MG63 (cell line): Measurements from ENCODE around the gene DFFB. TPM values are rescaled to one million over a fixed set of nuclear protein-coding genes. Genes with fewer than 3 reads are reported as not detected.

ENCODE experiments used
- DNase-seq: peaks from one replicate; pipeline ENCODE4 v3.0.0-alpha.2; 2020
- H3K27me3 ChIP-seq: fragments of 250-450 bp; sonication (Bioruptor Pico); 2 replicates; pipeline ENCODE4 v1.5.1; 2020; ENCODE audit warnings: mild to moderate bottlenecking, moderate library complexity
- H3K36me3 ChIP-seq: fragments of 250-450 bp; sonication (Bioruptor Pico); 2 replicates; pipeline ENCODE4 v1.5.1; 2020; ENCODE audit warnings: mild to moderate bottlenecking, moderate library complexity
- H3K4me3 ChIP-seq: fragments of 250-450 bp; sonication (Bioruptor Pico); 2 replicates; pipeline ENCODE4 v1.5.1; 2020; ENCODE audit warnings: mild to moderate bottlenecking, moderate library complexity
- H3K9me3 ChIP-seq: fragments of 250-450 bp; sonication (Bioruptor Pico); 2 replicates; pipeline ENCODE4 v1.5.1; 2020; ENCODE audit warnings: mild to moderate bottlenecking, moderate library complexity
- total RNA-seq: library from RNA; depleted of rRNA; stranded (reverse); fragments of >200 nt; shearing (Covaris generic); gene quantifications from 2 replicates; pipeline ENCODE4 v1.2.3, GENCODE V29; 2014; ENCODE audit warnings: low replicate concordance

The DFFB gene
- total RNA-seq, 1 experiment from 2014 or later, result 19.1 TPM

- Histone ChIP-seq H3K9me3 (peaks cover 17% of the 10 kb centered on the region), H3K36me3 (peaks cover 20% of the 10 kb centered on the region), H3K27me3 (no peaks in the 10 kb centered on the region), H3K4me3 (peak overlapping the region; percentile 93)
- no peak for DNase-seq
Measured at GRCh38 chr1:3898994-3899753, 41.9 kb downstream of the DFFB start.

- Histone ChIP-seq H3K27me3 (no peaks in the 10 kb centered on the region), H3K4me3 (peak overlapping the region; percentile 93), H3K9me3 (peaks cover 17% of the 10 kb centered on the region), H3K36me3 (peaks cover 20% of the 10 kb centered on the region)
- DNase-seq, result peak; percentile 44
Measured at GRCh38 chr1:3899754-3900149, 42.5 kb downstream of the DFFB start.

- H3K4me3 ChIP-seq, result peak within 1 kb of the TSS; percentile 93
- peaks cover 20% of the 10 kb centered on the region for H3K36me3 ChIP-seq
- H3K27me3 ChIP-seq, result no peaks in the 10 kb centered on the region
- peak; percentile 94 for DNase-seq
- peaks cover 17% of the 10 kb centered on the region for H3K9me3 ChIP-seq
Measured at GRCh38 chr1:3900150-3900968, 43.1 kb downstream of the DFFB start, which contains the start of gene C1orf174. Gene C1orf174 (minus strand): TSS chr1:3900272. CDS start chr1:3900186, 86 bp downstream.

- peak overlapping the region; percentile 93 for H3K4me3 ChIP-seq
Measured at GRCh38 chr1:3900969-3901529, 43.8 kb downstream of the DFFB start.

GRCh38 chr1:3902111-3902511 is 44.8 kb downstream of the DFFB start:
- no peak overlapping the region for H3K4me3 ChIP-seq
- H3K9me3 ChIP-seq, result peaks cover 17% of the 10 kb centered on the region
- H3K27me3 ChIP-seq, result no peaks in the 10 kb centered on the region
- peaks cover 16% of the 10 kb centered on the region for H3K36me3 ChIP-seq
- no peak for DNase-seq

More at GRCh38 chr1:3900969-3901529, 43.8 kb downstream of the DFFB start:
- H3K27me3 ChIP-seq, result no peaks in the 10 kb centered on the region
- peak; percentile 95 for DNase-seq
- H3K9me3 ChIP-seq, result peaks cover 17% of the 10 kb centered on the region
- peaks cover 16% of the 10 kb centered on the region for H3K36me3 ChIP-seq

GRCh38 chr1:3902571-3903091 is 45.4 kb downstream of the DFFB start:
- no peak overlapping the region for H3K4me3 ChIP-seq
- H3K27me3 ChIP-seq, result no peaks in the 10 kb centered on the region
- no peak for DNase-seq
- peaks cover 14% of the 10 kb centered on the region for H3K36me3 ChIP-seq
- H3K9me3 ChIP-seq, result peaks cover 17% of the 10 kb centered on the region

GRCh38 chr1:3903141-3904005 is 46.1 kb downstream of the DFFB start:
- no peaks in the 10 kb centered on the region for H3K27me3 ChIP-seq
- H3K9me3 ChIP-seq, result peaks cover 10% of the 10 kb centered on the region
- H3K36me3 ChIP-seq, result peaks cover 7% of the 10 kb centered on the region
- no peak overlapping the region for H3K4me3 ChIP-seq
- no peak for DNase-seq

GRCh38 chr1:3904006-3904842 is 46.9 kb downstream of the DFFB start:
- peaks cover 2% of the 10 kb centered on the region; the same call in 1 of the 2 replicates for H3K9me3 ChIP-seq
- H3K4me3 ChIP-seq, result no peak overlapping the region
- no peak for DNase-seq
- H3K36me3 ChIP-seq, result peaks cover 2% of the 10 kb centered on the region; the same call in 1 of the 2 replicates
- H3K27me3 ChIP-seq, result no peaks in the 10 kb centered on the region

GRCh38 chr1:3904843-3905185 is 47.5 kb downstream of the DFFB start:
- H3K4me3 ChIP-seq, result no peak overlapping the region
- peaks cover 2% of the 10 kb centered on the region; the same call in 1 of the 2 replicates for H3K36me3 ChIP-seq
- H3K9me3 ChIP-seq, result no peaks in the 10 kb centered on the region
- H3K27me3 ChIP-seq, result no peaks in the 10 kb centered on the region
- DNase-seq, result no peak

GRCh38 chr1:3905266-3905952 is 48.1 kb downstream of the DFFB start:
- Histone ChIP-seq H3K36me3 (peaks cover 2% of the 10 kb centered on the region; the same call in 1 of the 2 replicates), H3K9me3 (no peaks in the 10 kb centered on the region), H3K27me3 (no peaks in the 10 kb centered on the region), H3K4me3 (no peak overlapping the region)
- no peak for DNase-seq

- Histone ChIP-seq H3K27me3 (no peaks in the 10 kb centered on the region), H3K36me3 (peaks cover 2% of the 10 kb centered on the region; the same call in 1 of the 2 replicates), H3K9me3 (no peaks in the 10 kb centered on the region), H3K4me3 (no peak overlapping the region)
- no peak for DNase-seq
Measured at GRCh38 chr1:3905953-3906671, 48.8 kb downstream of the DFFB start.

GRCh38 chr1:3906672-3907020 is 49.4 kb downstream of the DFFB start:
- no peak for DNase-seq
- Histone ChIP-seq H3K36me3 (no peaks in the 10 kb centered on the region), H3K4me3 (no peak overlapping the region), H3K9me3 (no peaks in the 10 kb centered on the region), H3K27me3 (no peaks in the 10 kb centered on the region)

- peak; percentile 31 for DNase-seq
- no peak overlapping the region for H3K4me3 ChIP-seq
- no peaks in the 10 kb centered on the region for H3K9me3 ChIP-seq
- H3K27me3 ChIP-seq, result no peaks in the 10 kb centered on the region
- H3K36me3 ChIP-seq, result no peaks in the 10 kb centered on the region
Measured at GRCh38 chr1:3907031-3907534, 49.8 kb downstream of the DFFB start.

GRCh38 chr1:3907621-3908165 is 50.4 kb downstream of the DFFB start:
- no peak overlapping the region for H3K4me3 ChIP-seq
- DNase-seq, result no peak
- H3K9me3 ChIP-seq, result no peaks in the 10 kb centered on the region
- no peaks in the 10 kb centered on the region for H3K27me3 ChIP-seq
- no peaks in the 10 kb centered on the region for H3K36me3 ChIP-seq
